HEK293 (cell line): ENCODE data around the gene SLC1A2.

Source experiments
- ZBTB17 ChIP-seq: fragments of 450-650 bp; formaldehyde crosslinking; IDR thresholded peaks from 2 replicates; pipeline ENCODE4 v1.5.1; 2016; ENCODE audit warnings: missing biosample characterization, missing genetic modification characterization
- ZBTB21 ChIP-seq: fragments of 450-650 bp; formaldehyde crosslinking; IDR thresholded peaks from 2 replicates; pipeline ENCODE4 v1.5.1; 2017; ENCODE audit warnings: missing biosample characterization, missing genetic modification characterization
- ZNF561 ChIP-seq: fragments of 450-650 bp; IDR thresholded peaks from 2 replicates; pipeline ENCODE4 v1.5.1; 2018; ENCODE audit warnings: missing biosample characterization, missing genetic modification characterization, borderline replicate concordance
- TF ChIP-seq, protein P1 (sequence below): fragments of 450-650 bp; formaldehyde crosslinking; IDR thresholded peaks from 2 replicates; pipeline ENCODE4 v1.5.1; 2016; ENCODE audit warnings: missing biosample characterization, missing genetic modification characterization
- TF ChIP-seq, protein P2 (sequence below): fragments of 450-650 bp; formaldehyde crosslinking; IDR thresholded peaks from 2 replicates; pipeline ENCODE4 v1.5.1; 2017; ENCODE audit warnings: missing biosample characterization, missing genetic modification characterization
- TF ChIP-seq, protein P3 (sequence below): fragments of 450-650 bp; formaldehyde crosslinking; IDR thresholded peaks from 2 replicates; pipeline ENCODE4 v1.5.1; 2016; ENCODE audit warnings: missing biosample characterization, missing genetic modification characterization
- TF ChIP-seq, protein P4 (sequence below): fragments of 450-650 bp; formaldehyde crosslinking; IDR thresholded peaks from 2 replicates; pipeline ENCODE4 v1.5.1; 2016; ENCODE audit warnings: missing biosample characterization, missing genetic modification characterization

DNA sequence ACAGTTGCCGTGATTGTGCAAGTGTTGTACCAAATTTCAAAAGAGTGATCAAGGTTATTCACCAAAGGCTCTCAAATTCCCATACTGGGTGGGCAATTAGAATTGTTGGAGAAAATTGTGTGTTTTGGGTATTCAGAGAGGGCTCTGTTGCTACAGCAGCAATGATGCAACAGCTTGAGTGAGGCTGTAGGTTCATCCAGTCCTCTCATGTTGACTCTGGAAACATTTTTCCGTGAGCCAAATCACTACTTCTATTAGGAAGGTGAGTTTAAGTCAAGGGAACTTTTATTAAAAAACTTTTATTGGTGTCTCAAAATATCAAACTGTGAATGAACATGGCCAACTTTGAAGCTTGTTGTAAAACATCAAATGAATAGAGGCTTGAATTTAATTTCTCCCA is 163.8 kb downstream of the SLC1A2 start:
- TF ChIP-seq, protein P1, sequence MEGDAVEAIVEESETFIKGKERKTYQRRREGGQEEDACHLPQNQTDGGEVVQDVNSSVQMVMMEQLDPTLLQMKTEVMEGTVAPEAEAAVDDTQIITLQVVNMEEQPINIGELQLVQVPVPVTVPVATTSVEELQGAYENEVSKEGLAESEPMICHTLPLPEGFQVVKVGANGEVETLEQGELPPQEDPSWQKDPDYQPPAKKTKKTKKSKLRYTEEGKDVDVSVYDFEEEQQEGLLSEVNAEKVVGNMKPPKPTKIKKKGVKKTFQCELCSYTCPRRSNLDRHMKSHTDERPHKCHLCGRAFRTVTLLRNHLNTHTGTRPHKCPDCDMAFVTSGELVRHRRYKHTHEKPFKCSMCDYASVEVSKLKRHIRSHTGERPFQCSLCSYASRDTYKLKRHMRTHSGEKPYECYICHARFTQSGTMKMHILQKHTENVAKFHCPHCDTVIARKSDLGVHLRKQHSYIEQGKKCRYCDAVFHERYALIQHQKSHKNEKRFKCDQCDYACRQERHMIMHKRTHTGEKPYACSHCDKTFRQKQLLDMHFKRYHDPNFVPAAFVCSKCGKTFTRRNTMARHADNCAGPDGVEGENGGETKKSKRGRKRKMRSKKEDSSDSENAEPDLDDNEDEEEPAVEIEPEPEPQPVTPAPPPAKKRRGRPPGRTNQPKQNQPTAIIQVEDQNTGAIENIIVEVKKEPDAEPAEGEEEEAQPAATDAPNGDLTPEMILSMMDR = no peak
- TF ChIP-seq ZBTB17 (tag by site-specific recombination) (no peak), ZNF561 (tag by site-specific recombination) (no peak), ZBTB21 (tag by site-specific recombination) (no peak)
- TF ChIP-seq, protein P2, sequence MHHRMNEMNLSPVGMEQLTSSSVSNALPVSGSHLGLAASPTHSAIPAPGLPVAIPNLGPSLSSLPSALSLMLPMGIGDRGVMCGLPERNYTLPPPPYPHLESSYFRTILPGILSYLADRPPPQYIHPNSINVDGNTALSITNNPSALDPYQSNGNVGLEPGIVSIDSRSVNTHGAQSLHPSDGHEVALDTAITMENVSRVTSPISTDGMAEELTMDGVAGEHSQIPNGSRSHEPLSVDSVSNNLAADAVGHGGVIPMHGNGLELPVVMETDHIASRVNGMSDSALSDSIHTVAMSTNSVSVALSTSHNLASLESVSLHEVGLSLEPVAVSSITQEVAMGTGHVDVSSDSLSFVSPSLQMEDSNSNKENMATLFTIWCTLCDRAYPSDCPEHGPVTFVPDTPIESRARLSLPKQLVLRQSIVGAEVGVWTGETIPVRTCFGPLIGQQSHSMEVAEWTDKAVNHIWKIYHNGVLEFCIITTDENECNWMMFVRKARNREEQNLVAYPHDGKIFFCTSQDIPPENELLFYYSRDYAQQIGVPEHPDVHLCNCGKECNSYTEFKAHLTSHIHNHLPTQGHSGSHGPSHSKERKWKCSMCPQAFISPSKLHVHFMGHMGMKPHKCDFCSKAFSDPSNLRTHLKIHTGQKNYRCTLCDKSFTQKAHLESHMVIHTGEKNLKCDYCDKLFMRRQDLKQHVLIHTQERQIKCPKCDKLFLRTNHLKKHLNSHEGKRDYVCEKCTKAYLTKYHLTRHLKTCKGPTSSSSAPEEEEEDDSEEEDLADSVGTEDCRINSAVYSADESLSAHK (tag by site-specific recombination) = no peak
- TF ChIP-seq, protein P3, sequence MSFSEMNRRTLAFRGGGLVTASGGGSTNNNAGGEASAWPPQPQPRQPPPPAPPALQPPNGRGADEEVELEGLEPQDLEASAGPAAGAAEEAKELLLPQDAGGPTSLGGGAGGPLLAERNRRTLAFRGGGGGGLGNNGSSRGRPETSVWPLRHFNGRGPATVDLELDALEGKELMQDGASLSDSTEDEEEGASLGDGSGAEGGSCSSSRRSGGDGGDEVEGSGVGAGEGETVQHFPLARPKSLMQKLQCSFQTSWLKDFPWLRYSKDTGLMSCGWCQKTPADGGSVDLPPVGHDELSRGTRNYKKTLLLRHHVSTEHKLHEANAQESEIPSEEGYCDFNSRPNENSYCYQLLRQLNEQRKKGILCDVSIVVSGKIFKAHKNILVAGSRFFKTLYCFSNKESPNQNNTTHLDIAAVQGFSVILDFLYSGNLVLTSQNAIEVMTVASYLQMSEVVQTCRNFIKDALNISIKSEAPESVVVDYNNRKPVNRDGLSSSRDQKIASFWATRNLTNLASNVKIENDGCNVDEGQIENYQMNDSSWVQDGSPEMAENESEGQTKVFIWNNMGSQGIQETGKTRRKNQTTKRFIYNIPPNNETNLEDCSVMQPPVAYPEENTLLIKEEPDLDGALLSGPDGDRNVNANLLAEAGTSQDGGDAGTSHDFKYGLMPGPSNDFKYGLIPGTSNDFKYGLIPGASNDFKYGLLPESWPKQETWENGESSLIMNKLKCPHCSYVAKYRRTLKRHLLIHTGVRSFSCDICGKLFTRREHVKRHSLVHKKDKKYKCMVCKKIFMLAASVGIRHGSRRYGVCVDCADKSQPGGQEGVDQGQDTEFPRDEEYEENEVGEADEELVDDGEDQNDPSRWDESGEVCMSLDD (tag by site-specific recombination) = no peak
- TF ChIP-seq, protein P4, sequence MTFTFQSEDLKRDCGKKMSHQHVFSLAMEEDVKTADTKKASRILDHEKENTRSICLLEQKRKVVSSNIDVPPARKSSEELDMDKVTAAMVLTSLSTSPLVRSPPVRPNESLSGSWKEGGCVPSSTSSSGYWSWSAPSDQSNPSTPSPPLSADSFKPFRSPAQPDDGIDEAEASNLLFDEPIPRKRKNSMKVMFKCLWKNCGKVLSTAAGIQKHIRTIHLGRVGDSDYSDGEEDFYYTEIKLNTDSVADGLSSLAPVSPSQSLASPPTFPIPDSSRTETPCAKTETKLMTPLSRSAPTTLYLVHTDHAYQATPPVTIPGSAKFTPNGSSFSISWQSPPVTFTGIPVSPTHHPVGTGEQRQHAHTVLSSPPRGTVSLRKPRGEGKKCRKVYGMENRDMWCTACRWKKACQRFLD (tag by site-specific recombination) = no peak
